SK-N-SH (cell line): Measurements from ENCODE around the gene OGFOD3. TPM values are rescaled to one million over a fixed set of nuclear protein-coding genes. Genes with fewer than 3 reads are reported as not detected.

ENCODE experiments used
- CHD2 ChIP-seq: fragments of 150-350 bp; IDR thresholded peaks from 2 replicates; pipeline ENCODE4 v1.6.1; 2018; ENCODE audit warnings: low read length; ENCODE audit not compliant: partially characterized antibody
- ELF1 ChIP-seq: IDR thresholded peaks from 2 replicates; pipeline ENCODE4 v1.4.0; 2012
- EZH2phosphoT487 ChIP-seq: fragments of 200-600 bp; sonication (generic); IDR thresholded peaks from 2 replicates; pipeline ENCODE4 v1.6.1; 2017; ENCODE audit warnings: low read depth, mixed run types, mild to moderate bottlenecking, antibody characterized with exemption, moderate library complexity, borderline replicate concordance
- FOSL2 ChIP-seq: IDR thresholded peaks from 2 replicates; pipeline ENCODE4 v1.4.0; 2012; ENCODE audit warnings: low read depth, mild to moderate bottlenecking, moderate library complexity, borderline replicate concordance
- FOXJ3 ChIP-seq: sonication (generic); formaldehyde crosslinking; IDR thresholded peaks from 2 replicates; pipeline ENCODE4 v1.5.1; 2020; ENCODE audit warnings: mild to moderate bottlenecking, missing genetic modification reagents
- GABPA ChIP-seq: IDR thresholded peaks from 2 replicates; pipeline ENCODE4 v1.4.0; 2012; ENCODE audit warnings: low read depth, mild to moderate bottlenecking
- GATA2 ChIP-seq: sonication (generic); formaldehyde crosslinking; IDR thresholded peaks from 2 replicates; pipeline ENCODE4 v1.5.0; 2020; ENCODE audit warnings: mild to moderate bottlenecking, missing genetic modification reagents
- JUND ChIP-seq: IDR thresholded peaks from 2 replicates; pipeline ENCODE4 v1.4.0; 2012
- MEF2A ChIP-seq: IDR thresholded peaks from 2 replicates; pipeline ENCODE4 v1.4.0; 2012; ENCODE audit warnings: low read depth, borderline replicate concordance
- NFIC ChIP-seq: IDR thresholded peaks from 2 replicates; pipeline ENCODE4 v1.4.0; 2012; ENCODE audit warnings: borderline replicate concordance
- NRF1 ChIP-seq: IDR thresholded peaks from 2 replicates; pipeline ENCODE4 v1.6.1; 2012; ENCODE audit warnings: low read depth, mild to moderate bottlenecking, low read length
- PBX3 ChIP-seq: IDR thresholded peaks from 2 replicates; pipeline ENCODE4; 2012
- RAD21 ChIP-seq: IDR thresholded peaks from 2 replicates; pipeline ENCODE4 v1.6.1; 2012; ENCODE audit warnings: mild to moderate bottlenecking, low read length
- RCOR1 ChIP-seq: fragments of 150-350 bp; IDR thresholded peaks from 2 replicates; pipeline ENCODE4 v1.6.1; 2017; ENCODE audit warnings: antibody characterized with exemption, low read length
- REST ChIP-seq: IDR thresholded peaks from 2 replicates; pipeline ENCODE4 v1.6.1; 2012; ENCODE audit warnings: mild to moderate bottlenecking, low read depth, low read length, moderate library complexity
- RXRA ChIP-seq: IDR thresholded peaks from 2 replicates; pipeline ENCODE4 v1.4.0; 2012; ENCODE audit warnings: low read depth, mild to moderate bottlenecking, borderline replicate concordance
- SIN3A ChIP-seq: IDR thresholded peaks from 2 replicates; pipeline ENCODE4 v1.6.1; 2012; ENCODE audit warnings: low read depth, mild to moderate bottlenecking, low read length, moderate library complexity, borderline replicate concordance
- SMC3 ChIP-seq: IDR thresholded peaks from 2 replicates; pipeline ENCODE4 v1.6.1; 2012; ENCODE audit warnings: low read depth, low read length, improper control_type of control experiment
- TCF12 ChIP-seq: IDR thresholded peaks from 2 replicates; pipeline ENCODE4 v1.4.0; 2012
- TEAD4 ChIP-seq: IDR thresholded peaks from 2 replicates; pipeline ENCODE4 v1.4.0; 2012; ENCODE audit warnings: mild to moderate bottlenecking, borderline replicate concordance; ENCODE audit not compliant: insufficient read depth
- USF2 ChIP-seq: fragments of 150-350 bp; IDR thresholded peaks from 2 replicates; pipeline ENCODE4 v1.6.1; 2017; ENCODE audit warnings: antibody characterized with exemption, low read length, low read depth, borderline replicate concordance
- YY1 ChIP-seq: IDR thresholded peaks from 2 replicates; pipeline ENCODE4 v1.4.0; 2012; ENCODE audit warnings: low read depth, mild to moderate bottlenecking
- ZBTB33 ChIP-seq: IDR thresholded peaks from 2 replicates; pipeline ENCODE4 v1.4.0; 2012; ENCODE audit warnings: low read depth, borderline replicate concordance
- polyA plus RNA-seq, 3 experiments: library from polyadenylated mRNA; depleted of rRNA; stranded (reverse); fragments of >200 nt; gene quantifications; 2 replicates each; pipeline ENCODE4 v1.2.3, GENCODE V29; 2012

OGFOD3 gene
- polyA plus RNA-seq, 1 of the 3 experiments (the other 2 are of a cell fraction): 68.2 TPM

GRCh38 chr17:82450357-82451106 is 32.1 kb upstream of the OGFOD3 start, which contains the start of gene CYBC1 (continued):
- TF ChIP-seq REST (no peak), SIN3A (no peak; the same call in 1 of the 2 replicates), ELF1 (peak; percentile 100), RXRA (no peak), FOXJ3 (CRISPR knock-in tag) (no peak), EZH2phosphoT487 (no peak), RCOR1 (no peak; the same call in 1 of the 2 replicates), GABPA (peak; percentile 80), MEF2A (no peak), NRF1 (peak; percentile 3; the same call in 1 of the 2 replicates), RAD21 (no peak), GATA2 (CRISPR knock-in tag) (no peak), YY1 (no peak), TCF12 (peak; percentile 33; the same call in 1 of the 2 replicates), NFIC (peak; percentile 68), FOSL2 (0 out of 2 replicates have a peak, but pooled peaks have one; percentile 1), ZBTB33 (no peak), CHD2 (peak; percentile 78), TEAD4 (no peak), USF2 (no peak), PBX3 (peak; percentile 22; the same call in 1 of the 2 replicates), JUND (no peak), SMC3 (0 out of 2 replicates have a peak, but pooled peaks have one; percentile 2)
